GM18951 (cell line): ENCODE results near the gene VANGL1.

Experiments
- POLR2A ChIP-seq: IDR thresholded peaks from 4 replicates; pipeline ENCODE4 v1.6.1; 2011; ENCODE audit warnings: mild to moderate bottlenecking; ENCODE audit not compliant: insufficient read length, insufficient read depth; ENCODE audit errors: extremely low read depth
- in situ Hi-C: fragments of 300-500 bp; cut with MboI; formaldehyde crosslinking; loops from one replicate; pipeline ENCODE4 v1.12.0; 2022; ENCODE audit warnings: low sequenced_read_pairs, mixed read lengths, inconsistent platforms; ENCODE audit not compliant: unreplicated experiment

The VANGL1 gene

DNA sequence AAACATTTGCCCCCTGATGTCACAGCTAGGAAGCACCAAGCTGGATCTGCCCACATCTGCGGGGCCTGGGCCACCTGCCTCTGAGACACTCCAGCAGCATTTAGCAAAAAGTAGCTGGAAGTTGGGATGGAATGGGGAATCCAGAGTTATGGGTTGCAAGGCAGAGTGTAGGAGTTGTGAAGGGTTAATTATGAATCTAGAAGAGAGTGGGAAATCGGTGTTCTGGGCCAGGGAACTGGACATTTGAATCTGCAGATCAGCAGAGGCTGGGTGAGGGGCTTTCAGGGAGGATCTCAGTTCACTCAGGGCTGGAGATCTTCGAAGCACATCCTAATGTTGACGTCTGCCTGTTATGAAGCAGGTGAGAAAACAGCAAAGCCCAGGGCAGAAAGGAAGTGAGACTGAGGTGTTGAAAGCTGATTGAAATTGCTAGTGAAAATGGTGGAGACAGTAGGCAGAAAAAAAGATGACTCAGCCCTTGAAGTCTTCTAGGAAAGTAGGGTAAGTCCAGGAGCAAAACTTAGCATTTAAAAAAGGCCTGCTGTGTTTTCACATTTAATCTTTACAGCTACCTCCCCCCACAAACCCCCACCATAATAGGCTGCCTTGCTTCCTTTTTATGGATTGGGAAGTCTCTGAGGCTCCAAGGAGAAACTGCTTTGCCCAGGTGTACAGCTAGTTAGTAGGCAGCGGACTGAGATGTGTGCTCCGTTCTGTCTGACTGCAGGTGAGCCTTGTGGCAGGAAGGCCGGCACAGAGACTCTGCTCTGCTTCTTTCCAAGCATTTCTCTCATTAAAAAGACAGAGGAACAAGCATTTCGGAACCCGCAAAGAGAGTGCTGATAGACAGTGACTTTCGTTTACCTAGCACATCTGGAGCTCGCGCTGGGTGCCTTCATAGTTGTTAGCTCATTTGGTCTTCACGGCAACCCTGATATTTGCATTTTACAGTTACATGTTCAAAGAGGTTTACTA lies 7.2 kb downstream of the VANGL1 start:
- TF ChIP-seq POLR2A = no peak

GRCh38 chr1:115649964-115650363 lies 8.2 kb downstream of the VANGL1 start:
- TF ChIP-seq POLR2A = no peak
- in situ Hi-C loops = no loop called here

More for the DNA sequence above, 7.2 kb downstream of the VANGL1 start:
- in situ Hi-C loops = no loop called here

DNA sequence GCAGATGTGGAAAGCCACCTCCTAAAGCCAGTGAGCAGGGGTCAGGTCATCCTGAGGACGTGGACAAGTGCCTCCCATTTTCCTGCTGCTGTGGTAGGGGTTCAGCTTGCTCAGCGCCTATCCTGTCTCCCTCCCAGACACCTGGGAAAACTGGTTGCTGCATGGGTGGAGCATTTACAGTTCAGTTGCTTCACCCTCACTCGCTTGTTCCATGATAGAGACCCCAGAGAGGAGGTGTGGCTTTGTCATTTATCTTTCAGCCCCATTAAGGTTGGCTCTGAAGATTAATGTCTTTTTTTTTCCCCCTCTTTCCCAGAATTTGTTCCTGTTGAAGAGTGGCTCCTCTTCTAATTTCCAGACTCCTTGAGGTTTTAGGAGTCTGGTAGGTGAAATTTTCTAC lies 9.2 kb downstream of the VANGL1 start:
- TF ChIP-seq POLR2A = no peak
- in situ Hi-C loops = no loop called here

DNA sequence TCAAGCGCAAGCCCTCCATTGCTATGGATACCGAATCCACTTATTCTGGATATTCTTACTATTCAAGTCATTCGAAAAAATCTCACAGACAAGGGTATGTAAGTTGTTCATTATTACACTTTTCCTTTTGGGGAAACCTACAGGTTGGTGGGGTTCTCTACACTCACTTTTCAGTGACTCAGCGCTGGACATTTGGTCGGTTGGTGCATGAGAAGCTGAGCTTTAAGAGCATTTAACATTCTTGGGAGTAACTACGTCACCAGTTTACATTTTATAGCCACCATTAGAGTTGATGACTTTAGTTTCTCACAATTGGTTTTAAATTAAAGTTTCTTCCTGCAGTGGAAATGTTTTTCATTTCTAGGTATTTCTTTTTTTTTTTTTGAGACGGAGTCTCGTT lies 9.6 kb downstream of the VANGL1 start:
- in situ Hi-C loops = no loop called here
- TF ChIP-seq POLR2A = no peak

GRCh38 chr1:115652236-115652788 lies 10.5 kb downstream of the VANGL1 start:
- in situ Hi-C loops = no loop called here
- no peak for TF ChIP-seq POLR2A

DNA sequence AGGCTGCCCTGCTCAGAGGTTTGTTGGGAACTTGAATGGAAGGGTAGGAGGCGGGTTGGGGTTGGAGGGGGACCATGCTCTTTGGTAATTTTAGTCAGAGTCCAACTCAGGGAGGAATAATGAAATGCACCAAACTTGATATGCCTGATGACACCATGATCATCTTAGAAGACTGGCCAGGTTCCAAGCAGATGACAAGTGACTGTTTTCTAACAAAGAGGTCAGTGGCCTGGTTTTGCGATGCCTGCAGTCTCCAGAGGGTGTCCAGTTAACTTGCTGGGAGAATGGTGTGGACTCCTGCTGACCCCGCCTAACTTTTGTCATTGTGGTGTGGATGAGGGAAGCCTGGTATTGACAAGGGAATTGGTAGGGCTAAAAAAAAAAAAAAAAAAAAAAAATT lies 12.4 kb downstream of the VANGL1 start:
- in situ Hi-C loops = no loop called here
- no peak for TF ChIP-seq POLR2A

DNA sequence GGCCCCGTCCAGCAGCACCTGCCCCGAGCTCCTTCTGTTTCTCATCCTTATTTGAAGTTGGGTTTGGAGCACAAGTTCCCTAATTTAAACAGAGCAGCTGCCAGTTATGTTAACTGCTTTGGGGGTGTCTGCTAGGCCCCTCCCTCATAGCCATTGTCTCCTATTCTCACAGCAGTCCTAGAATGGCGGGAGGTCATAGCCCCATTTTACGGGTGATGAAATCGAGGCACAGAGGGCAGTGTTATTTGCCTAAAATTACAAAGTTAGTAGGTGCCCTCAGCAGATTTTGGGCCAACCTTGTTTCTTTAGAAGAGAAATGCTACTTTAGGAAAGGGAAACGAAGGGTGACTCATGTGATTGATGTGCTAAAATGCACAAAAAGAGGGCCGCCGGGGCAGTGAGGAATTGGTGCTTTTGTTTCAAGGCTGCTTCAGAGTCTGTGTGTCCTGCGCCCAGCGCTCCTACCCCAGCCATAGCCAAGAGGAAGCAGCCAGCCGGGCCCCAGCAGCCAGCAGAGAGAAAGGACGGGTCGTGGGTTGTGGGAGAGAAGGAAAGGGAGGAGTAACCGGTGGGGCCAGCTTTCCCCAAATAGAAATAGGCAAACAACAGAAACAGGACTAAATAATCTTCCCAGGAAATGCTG lies 13.0 kb downstream of the VANGL1 start:
- no peak for TF ChIP-seq POLR2A
- in situ Hi-C loops = no loop called here

DNA sequence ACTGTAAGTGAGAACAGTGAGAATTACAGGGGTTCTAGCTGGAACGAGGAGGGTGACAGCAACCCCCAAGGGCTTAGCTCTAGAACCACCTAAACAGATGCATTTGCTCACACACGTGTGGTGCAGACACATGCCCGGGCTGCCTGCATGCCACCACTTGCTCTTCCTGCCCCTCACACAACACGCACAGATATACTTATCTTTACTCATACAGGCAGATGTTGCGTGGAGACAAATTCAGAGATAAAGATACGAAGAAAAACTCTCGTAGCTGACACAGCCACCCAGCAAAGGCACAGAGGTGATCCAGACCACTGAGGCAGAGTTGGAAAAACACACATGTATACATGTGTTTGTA lies 13.5 kb downstream of the VANGL1 start:
- in situ Hi-C loops = no loop called here

DNA sequence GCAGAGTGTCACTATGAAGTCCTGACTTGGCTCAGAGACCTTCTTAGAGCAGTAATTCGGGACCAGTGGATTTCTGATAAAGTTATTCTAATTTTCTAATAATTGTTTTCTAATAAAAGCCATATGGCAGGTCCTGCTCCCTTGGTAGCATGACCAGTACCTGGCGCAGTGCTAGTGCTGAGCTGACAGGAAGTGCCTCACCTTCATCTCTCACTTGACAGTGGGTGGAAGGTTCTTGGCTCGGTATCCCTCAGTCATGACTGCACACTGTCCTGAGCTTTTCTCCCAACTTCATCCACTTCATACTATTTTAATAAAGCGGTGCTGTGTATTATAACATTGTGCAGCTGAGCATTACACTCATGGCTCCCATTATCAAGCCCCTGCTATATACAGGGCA lies 14.1 kb downstream of the VANGL1 start:
- in situ Hi-C loops = no loop called here
- no peak for TF ChIP-seq POLR2A

More for the DNA sequence above, 13.5 kb downstream of the VANGL1 start:
- TF ChIP-seq POLR2A = no peak

GRCh38 chr1:115656461-115657077 lies 14.8 kb downstream of the VANGL1 start:
- in situ Hi-C loops = no loop called here
- TF ChIP-seq POLR2A = no peak

DNA sequence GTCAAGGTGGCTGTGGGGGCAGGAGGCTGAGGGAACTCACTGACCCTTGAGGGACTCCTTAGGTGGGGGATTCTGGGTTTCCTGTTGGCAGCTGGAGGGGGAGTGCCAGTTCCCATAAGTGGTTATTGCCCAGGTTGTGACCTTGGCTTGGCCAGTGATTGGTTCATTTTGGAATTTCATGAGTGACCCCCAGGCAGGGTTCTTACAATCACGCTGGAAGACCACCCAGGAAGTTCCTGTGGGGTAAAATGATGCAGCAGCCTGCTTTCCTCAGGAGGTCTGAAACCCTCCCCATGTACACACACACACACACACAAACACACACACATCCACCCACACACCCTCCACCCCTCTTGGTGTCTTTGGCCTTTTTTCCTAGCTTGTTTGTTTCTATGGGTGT lies 16.9 kb downstream of the VANGL1 start:
- TF ChIP-seq POLR2A = no peak

DNA sequence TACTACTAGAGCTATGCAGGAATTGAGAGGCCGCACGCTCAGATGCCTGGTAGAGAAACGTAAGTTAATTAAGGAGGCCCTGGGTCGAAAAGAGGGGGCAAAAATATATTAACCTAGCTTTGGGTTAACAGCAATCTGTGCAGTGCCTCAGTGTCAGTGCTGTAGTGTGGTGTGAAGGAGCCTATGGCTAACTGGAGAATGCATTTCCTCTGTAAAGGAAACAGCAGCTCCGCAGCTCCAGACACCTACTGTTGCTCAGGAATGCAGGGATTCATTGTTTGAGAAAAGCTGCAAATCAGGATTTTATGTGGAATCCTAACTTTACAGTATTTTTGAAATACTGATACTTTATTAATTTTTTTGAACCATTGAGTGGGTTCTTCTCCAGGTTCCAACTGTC lies 18.4 kb downstream of the VANGL1 start:
- no peak for TF ChIP-seq POLR2A
- in situ Hi-C loops = no loop called here

More for the DNA sequence above, 16.9 kb downstream of the VANGL1 start:
- in situ Hi-C loops = no loop called here

DNA sequence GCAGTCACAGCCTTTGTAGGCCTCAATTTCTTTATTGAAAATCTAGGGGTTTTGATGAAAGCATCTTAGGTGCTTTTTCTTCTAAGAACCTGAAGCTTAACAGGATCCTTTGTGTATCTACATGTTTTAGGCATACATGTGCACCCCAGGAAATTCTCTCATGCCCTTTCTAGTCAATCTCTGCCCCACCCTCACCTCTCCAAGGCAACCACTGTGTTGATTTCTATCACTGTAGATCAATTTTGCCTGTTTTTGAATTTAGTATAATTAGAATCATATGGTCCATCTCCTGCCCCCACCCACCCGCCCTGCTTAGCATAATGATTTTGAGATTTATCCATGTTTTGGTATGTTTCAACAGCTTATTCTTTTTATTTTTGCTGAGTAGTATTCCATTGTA lies 19.4 kb downstream of the VANGL1 start:
- no peak for TF ChIP-seq POLR2A
- in situ Hi-C loops = no loop called here
